Skeletal muscle tissue (tissue), 4 donors: Measurements from ENCODE around the gene EXOC7. TPM values are rescaled to one million over a fixed set of nuclear protein-coding genes. Genes with fewer than 3 reads are reported as not detected.

ENCODE experiments used
- H3K27ac ChIP-seq: one replicate; pipeline ENCODE4 v1.7.0; 2013; ENCODE audit warnings: mild to moderate bottlenecking, low read depth, low read length, inconsistent platforms
- H3K27me3 ChIP-seq, 3 donors: one replicate each; pipeline ENCODE4 v1.7.0; 2013; ENCODE audit warnings: low read length in 3 of 3; ENCODE audit not compliant: control insufficient read depth in 3 of 3, insufficient read depth in 3 of 3
- H3K36me3 ChIP-seq, 3 donors: one replicate each; pipeline ENCODE4 v1.7.0; 2013; ENCODE audit warnings: low read length in 3 of 3; ENCODE audit not compliant: control insufficient read depth in 3 of 3, insufficient read depth in 3 of 3
- H3K4me1 ChIP-seq, 3 donors: one replicate each; pipeline ENCODE4 v1.7.0; 2013; ENCODE audit warnings: low read length in 3 of 3, mild to moderate bottlenecking in 3 of 3; ENCODE audit not compliant: control insufficient read depth in 3 of 3, insufficient read depth in 3 of 3
- H3K4me3 ChIP-seq, 3 donors: one replicate each; pipeline ENCODE4 v1.7.0; 2013; ENCODE audit warnings: low read length in 3 of 3
- H3K9ac ChIP-seq, 3 donors: one replicate each; pipeline ENCODE4 v1.7.0; 2013; ENCODE audit warnings: low read length in 3 of 3, mild to moderate bottlenecking in 3 of 3, moderate library complexity in 2 of 3, low read depth in 1 of 3
- H3K9me3 ChIP-seq, 3 donors: one replicate each; pipeline ENCODE4 v1.7.0; 2013; ENCODE audit warnings: low read length in 3 of 3; ENCODE audit not compliant: control insufficient read depth in 3 of 3
- total RNA-seq: library from RNA; depleted of rRNA; stranded (reverse); fragments of >200 nt; gene quantifications from one replicate; pipeline ENCODE4 v1.2.3, GENCODE V29; 2014
- donor health status: Osteomylitis.

Gene EXOC7
- total RNA-seq, 1 donor from 2014 or later: 54.8 TPM

GRCh38 chr17:76146053-76146851 is 42.7 kb upstream of the EXOC7 start:
- no peak overlapping the region for H3K9ac ChIP-seq
- no peaks in the 10 kb centered on the region for H3K9me3 ChIP-seq
- H3K4me3 ChIP-seq: no peak overlapping the region
- H3K36me3 ChIP-seq: peaks cover 11 to 16% (median 12%) of the 10 kb centered on the region in 3 donors
- peaks cover 10 to 29% (median 20%) of the 10 kb centered on the region in 3 donors for H3K4me1 ChIP-seq
- H3K27ac ChIP-seq: no peak overlapping the region
- H3K27me3 ChIP-seq: peaks cover 0 to 3% (median 0%) of the 10 kb centered on the region in 3 donors

- Histone ChIP-seq H3K36me3 (peaks cover 10 to 15% (median 11%) of the 10 kb centered on the region in 3 donors), H3K9ac (no peak overlapping the region), H3K4me1 (peaks cover 13 to 30% (median 24%) of the 10 kb centered on the region in 3 donors), H3K27me3 (peaks cover 0 to 9% (median 6%) of the 10 kb centered on the region in 3 donors), H3K4me3 (no peak overlapping the region), H3K27ac (no peak overlapping the region), H3K9me3 (no peaks in the 10 kb centered on the region)
Observed at GRCh38 chr17:76145231-76146052, 41.9 kb upstream of the EXOC7 start.

- peaks cover 28 to 34% (median 34%) of the 10 kb centered on the region in 3 donors for H3K27me3 ChIP-seq
- no peak overlapping the region for H3K4me3 ChIP-seq
- no peak overlapping the region for H3K27ac ChIP-seq
- peaks cover 16 to 36% (median 33%) of the 10 kb centered on the region in 3 donors for H3K4me1 ChIP-seq
- peaks cover 10 to 11% (median 11%) of the 10 kb centered on the region in 3 donors for H3K36me3 ChIP-seq
- H3K9me3 ChIP-seq: no peaks in the 10 kb centered on the region
- no peak overlapping the region for H3K9ac ChIP-seq
Observed at GRCh38 chr17:76142585-76143041, 39.0 kb upstream of the EXOC7 start.

GRCh38 chr17:76142039-76142584 is 38.5 kb upstream of the EXOC7 start:
- H3K4me1 ChIP-seq: peaks cover 16 to 36% (median 33%) of the 10 kb centered on the region in 3 donors
- peaks cover 32 to 39% (median 39%) of the 10 kb centered on the region in 3 donors for H3K27me3 ChIP-seq
- peak overlapping the region in 2 of 3 donors; percentile 55 to 69 for H3K4me3 ChIP-seq
- H3K9me3 ChIP-seq: no peaks in the 10 kb centered on the region
- no peak overlapping the region for H3K27ac ChIP-seq
- H3K9ac ChIP-seq: peak overlapping the region in 1 of 3 donors; percentile 54
- H3K36me3 ChIP-seq: peaks cover 10 to 11% (median 11%) of the 10 kb centered on the region in 3 donors

- Histone ChIP-seq H3K9ac (peak within 1 kb of the TSS in 2 of 3 donors; percentile 50 to 54), H3K4me3 (peak within 1 kb of the TSS; percentile 55 to 69 (median 64)), H3K4me1 (peaks cover 16 to 36% (median 33%) of the 10 kb centered on the region in 3 donors), H3K36me3 (peaks cover 7 to 11% (median 7%) of the 10 kb centered on the region in 3 donors), H3K27ac (no peak within 1 kb of the TSS), H3K9me3 (no peaks in the 10 kb centered on the region), H3K27me3 (peaks cover 39 to 46% (median 46%) of the 10 kb centered on the region in 3 donors)
Observed at GRCh38 chr17:76141212-76142038, 37.8 kb upstream of the EXOC7 start, which contains the start of gene FOXJ1. Gene FOXJ1, minus strand, starts transcription at chr17:76141245. Its CDS starts 850 bp downstream, at chr17:76140395.

GRCh38 chr17:76140661-76141211 is 37.1 kb upstream of the EXOC7 start:
- Histone ChIP-seq H3K9me3 (no peaks in the 10 kb centered on the region), H3K4me3 (peak overlapping the region in 2 of 3 donors; percentile 29 to 69), H3K27me3 (peaks cover 44 to 50% (median 50%) of the 10 kb centered on the region in 3 donors), H3K4me1 (peaks cover 16 to 32% (median 27%) of the 10 kb centered on the region in 3 donors), H3K27ac (no peak overlapping the region), H3K9ac (no peak overlapping the region), H3K36me3 (peaks cover 6 to 11% (median 7%) of the 10 kb centered on the region in 3 donors)

GRCh38 chr17:76139801-76140660 is 36.4 kb upstream of the EXOC7 start:
- H3K27ac ChIP-seq: no peak overlapping the region
- H3K4me3 ChIP-seq: no peak overlapping the region
- peaks cover 12 to 28% (median 22%) of the 10 kb centered on the region in 3 donors for H3K4me1 ChIP-seq
- H3K27me3 ChIP-seq: peaks cover 51 to 57% (median 57%) of the 10 kb centered on the region in 3 donors
- no peak overlapping the region for H3K9ac ChIP-seq
- H3K9me3 ChIP-seq: no peaks in the 10 kb centered on the region
- peaks cover 4 to 7% (median 5%) of the 10 kb centered on the region in 3 donors for H3K36me3 ChIP-seq
